Limb (tissue), 2 donors: Measurements from ENCODE around the gene TLR3.
"Not testable (repeated sequence)": the region's sequence is repeated elsewhere in the genome, so short reads cannot be mapped to it uniquely, and the experiment has no call there.

ENCODE experiments used
- DNase-seq, 2 donors: peaks; one replicate each; pipeline ENCODE4 v3.0.0-alpha.2; 2016; ENCODE audit errors: extremely low spot score in 2 of 2

Gene TLR3

GRCh38 chr4:186068581-186069348, at the start of gene TLR3:
TLR3 (plus strand) TSS chr4:186069156; CDS start chr4:186076620, 7,464 bp downstream.
- DNase-seq: peak in 1 of 2 donors; percentile 28

GRCh38 chr4:186019269-186019668, 49.7 kb upstream of the TLR3 start:
- no peak for DNase-seq

- no peak for DNase-seq
Observed at GRCh38 chr4:186020106-186020792, 48.7 kb upstream of the TLR3 start.

- DNase-seq: no peak
Observed at GRCh38 chr4:186020793-186021407, 48.1 kb upstream of the TLR3 start.

- peak; percentile 71 to 75 for DNase-seq
Observed at GRCh38 chr4:186021461-186022167, 47.3 kb upstream of the TLR3 start.

GRCh38 chr4:186023975-186024374, 45.0 kb upstream of the TLR3 start:
- DNase-seq: no peak

GRCh38 chr4:186024637-186025407, 44.1 kb upstream of the TLR3 start:
- DNase-seq: no peak

- DNase-seq: no peak
Observed at GRCh38 chr4:186025408-186025690, 43.6 kb upstream of the TLR3 start.

GRCh38 chr4:186027405-186027804, 41.6 kb upstream of the TLR3 start:
- DNase-seq: no peak

- peak; percentile 73 to 84 for DNase-seq
Observed at GRCh38 chr4:186029571-186030398, 39.2 kb upstream of the TLR3 start.

- DNase-seq: no peak
Observed at GRCh38 chr4:186030399-186030775, 38.6 kb upstream of the TLR3 start.

- no peak for DNase-seq
Observed at GRCh38 chr4:186030795-186031194, 38.2 kb upstream of the TLR3 start.

GRCh38 chr4:186032259-186032658, 36.7 kb upstream of the TLR3 start:
- DNase-seq: no peak

- no peak for DNase-seq
Observed at GRCh38 chr4:186033027-186033426, 35.9 kb upstream of the TLR3 start.

GRCh38 chr4:186034613-186035012, 34.3 kb upstream of the TLR3 start:
- DNase-seq: not testable (repeated sequence)

GRCh38 chr4:186036976-186037581, 31.9 kb upstream of the TLR3 start:
- DNase-seq: no peak

GRCh38 chr4:186037692-186038658, 31.0 kb upstream of the TLR3 start:
- DNase-seq: peak; percentile 52 to 78

GRCh38 chr4:186039697-186040096, 29.3 kb upstream of the TLR3 start:
- DNase-seq: no peak

GRCh38 chr4:186040316-186040715, 28.6 kb upstream of the TLR3 start:
- no peak for DNase-seq
